H9 (cell line): ENCODE data around the gene LINC01488. TPM values are rescaled to one million over a fixed set of nuclear protein-coding genes. Genes with fewer than 3 reads are reported as not detected.

Experiments used
- DNase-seq: peaks from one replicate; pipeline ENCODE4 v3.0.0-alpha.2; 2017
- H2AFZ ChIP-seq: one replicate; pipeline ENCODE4 v1.6.1; 2013; ENCODE audit warnings: mild to moderate bottlenecking, low read length, control low read depth, moderate library complexity
- H2AK5ac ChIP-seq: 2 replicates; pipeline ENCODE4 v1.6.1; 2013; ENCODE audit warnings: low read length, control low read depth, mixed read lengths; ENCODE audit not compliant: insufficient read length
- H2BK120ac ChIP-seq: one replicate; pipeline ENCODE4 v1.6.1; 2013; ENCODE audit warnings: low read depth, mild to moderate bottlenecking, low read length, control low read depth, inconsistent platforms; ENCODE audit not compliant: poor library complexity, severe bottlenecking
- H2BK12ac ChIP-seq: 2 replicates; pipeline ENCODE4 v1.6.1; 2013; ENCODE audit warnings: low read length, control low read depth, mixed read lengths, low read depth; ENCODE audit not compliant: insufficient read length
- H2BK15ac ChIP-seq: 2 replicates; pipeline ENCODE4 v1.6.1; 2013; ENCODE audit warnings: low read depth, low read length, control low read depth
- H2BK20ac ChIP-seq: one replicate; pipeline ENCODE4 v1.6.1; 2013; ENCODE audit warnings: low read depth, mild to moderate bottlenecking, low read length, control low read depth, inconsistent platforms; ENCODE audit not compliant: poor library complexity, severe bottlenecking
- H2BK5ac ChIP-seq: 2 replicates; pipeline ENCODE4 v1.6.1; 2013; ENCODE audit warnings: low read length, control low read depth, mixed read lengths; ENCODE audit not compliant: insufficient read length
- H3K14ac ChIP-seq: 2 replicates; pipeline ENCODE4 v1.6.1; 2013; ENCODE audit warnings: low read length, control low read depth; ENCODE audit not compliant: insufficient read depth
- H3K18ac ChIP-seq: 2 replicates; pipeline ENCODE4 v1.6.1; 2013; ENCODE audit warnings: low read depth, mild to moderate bottlenecking, mixed read lengths, low read length, control low read depth; ENCODE audit not compliant: insufficient read length
- H3K23ac ChIP-seq: 2 replicates; pipeline ENCODE4 v1.6.1; 2013; ENCODE audit warnings: low read length, control low read depth, mixed read lengths, low read depth; ENCODE audit not compliant: insufficient read length
- H3K23me2 ChIP-seq: 2 replicates; pipeline ENCODE4 v1.6.1; 2013; ENCODE audit warnings: low read depth, mild to moderate bottlenecking, mixed read lengths, low read length, control low read depth; ENCODE audit not compliant: insufficient read length, poor library complexity, severe bottlenecking
- H3K27ac ChIP-seq: 2 replicates; pipeline ENCODE4 v1.5.1; 2013; ENCODE audit warnings: low read length, control low read depth, mixed read lengths, low read depth; ENCODE audit not compliant: insufficient read length
- H3K27me3 ChIP-seq: 2 replicates; pipeline ENCODE4 v1.6.1; 2013; ENCODE audit warnings: low read length, control low read depth, inconsistent platforms; ENCODE audit not compliant: insufficient read depth
- H3K4ac ChIP-seq: 2 replicates; pipeline ENCODE4 v1.6.1; 2013; ENCODE audit warnings: low read depth, mild to moderate bottlenecking, control low read depth, inconsistent platforms, low read length, moderate library complexity
- H3K4me1 ChIP-seq: 2 replicates; pipeline ENCODE4 v1.6.1; 2013; ENCODE audit warnings: low read length, control low read depth, inconsistent platforms; ENCODE audit not compliant: insufficient read depth
- H3K4me2 ChIP-seq: 2 replicates; pipeline ENCODE4 v1.6.1; 2013; ENCODE audit warnings: low read length, control low read depth, mixed read lengths; ENCODE audit not compliant: insufficient read length, insufficient read depth
- H3K56ac ChIP-seq: 2 replicates; pipeline ENCODE4 v1.6.1; 2013; ENCODE audit warnings: low read depth, mild to moderate bottlenecking, mixed read lengths, low read length, control low read depth; ENCODE audit not compliant: insufficient read length
- H3K79me1 ChIP-seq: 2 replicates; pipeline ENCODE4 v1.6.1; 2013; ENCODE audit warnings: low read depth, mild to moderate bottlenecking, moderate library complexity, low read length, control low read depth, inconsistent platforms; ENCODE audit not compliant: insufficient read depth, poor library complexity, severe bottlenecking
- H3K79me2 ChIP-seq: 2 replicates; pipeline ENCODE4 v1.6.1; 2013; ENCODE audit warnings: low read length, control low read depth, inconsistent platforms; ENCODE audit not compliant: insufficient read depth
- H3K9ac ChIP-seq: 2 replicates; pipeline ENCODE4 v1.6.1; 2013; ENCODE audit warnings: low read length, control low read depth, mixed read lengths; ENCODE audit not compliant: insufficient read length; ENCODE audit errors: extremely low read depth
- H3K9me3 ChIP-seq: one replicate; pipeline ENCODE4 v1.6.1; 2013; ENCODE audit warnings: low read depth, low read length, inconsistent platforms; ENCODE audit not compliant: control insufficient read depth
- H3T11ph ChIP-seq: one replicate; pipeline ENCODE4 v1.6.1; 2013; ENCODE audit warnings: mild to moderate bottlenecking, low read length, control low read depth, inconsistent platforms
- H4K20me1 ChIP-seq: one replicate; pipeline ENCODE4 v1.6.1; 2013; ENCODE audit not compliant: control insufficient read depth, insufficient read length, insufficient read depth
- H4K5ac ChIP-seq: 2 replicates; pipeline ENCODE4 v1.6.1; 2013; ENCODE audit warnings: low read depth, mild to moderate bottlenecking, mixed read lengths, low read length, control low read depth; ENCODE audit not compliant: insufficient read length
- H4K8ac ChIP-seq: replicated peaks from 2 replicates; pipeline ENCODE4 v1.6.1; 2013; ENCODE audit warnings: low read length, control low read depth, mixed read lengths, low read depth; ENCODE audit not compliant: insufficient read length
- H4K91ac ChIP-seq: 2 replicates; pipeline ENCODE4 v1.6.1; 2013; ENCODE audit warnings: low read depth, mild to moderate bottlenecking, moderate library complexity, mixed read lengths, low read length, control low read depth; ENCODE audit not compliant: insufficient read length
- H3K27ac Mint-ChIP-seq, 3 experiments: 2 replicates in 2 of 3; 3 replicates in 1 of 3; pipeline ENCODE4 v1.8.0; 2020 to 2021; ENCODE audit warnings: mixed read lengths in 3 of 3, mild to moderate bottlenecking in 1 of 3, moderate library complexity in 1 of 3
- H3K27me3 Mint-ChIP-seq: 2 replicates; pipeline ENCODE4 v1.8.0; 2021; ENCODE audit warnings: low read depth, mild to moderate bottlenecking, moderate library complexity, mixed read lengths
- H3K36me3 Mint-ChIP-seq, 3 experiments: 2 replicates in 2 of 3; 3 replicates in 1 of 3; pipeline ENCODE4 v1.8.0; 2020 to 2021; ENCODE audit warnings: low read depth in 3 of 3, mixed read lengths in 3 of 3; ENCODE audit not compliant: insufficient read depth in 1 of 3
- H3K4me1 Mint-ChIP-seq, 2 experiments: 2 replicates each; pipeline ENCODE4 v1.8.0; 2020; ENCODE audit warnings: mixed read lengths in 2 of 2
- H3K4me3 Mint-ChIP-seq, 2 experiments: 2 replicates in 1 of 2; 3 replicates in 1 of 2; pipeline ENCODE4 v1.8.0; 2020 to 2021; ENCODE audit warnings: mild to moderate bottlenecking in 2 of 2, mixed read lengths in 2 of 2, moderate library complexity in 1 of 2
- H3K9me3 Mint-ChIP-seq, 2 experiments: 2 replicates in 1 of 2; 3 replicates in 1 of 2; pipeline ENCODE4 v1.8.0; 2020; ENCODE audit warnings: mild to moderate bottlenecking in 2 of 2, mixed read lengths in 2 of 2, moderate library complexity in 1 of 2
- CTCF ChIP-seq: fragments of 200-600 bp; sonication (generic); conservative IDR thresholded peaks from 3 replicates; pipeline ENCODE4 v1.8.0; 2021; ENCODE audit warnings: antibody characterized with exemption, mild to moderate bottlenecking
- WGBS: extraction: QIAGEN DNeasy Blood & Tissue Kit; methylation state at CpG from one replicate; pipeline ENCODE4 v1.1.7; 2013; ENCODE audit warnings: missing lambda C conversion rate, low lambda C conversion rate, mixed read lengths; ENCODE audit not compliant: insufficient read length; ENCODE audit errors: extremely low coverage; 5-methylcytosine and 5-hydroxymethylcytosine counted together
- total RNA-seq: library from RNA; stranded (reverse); gene quantifications from 2 replicates; pipeline ENCODE4 v1.2.1, GENCODE V29; 2021

Gene LINC01488
- total RNA-seq, 1 experiment from 2014 or later = not detected

- WGBS = no CpG with 5 or more reads among the region's 15 CpGs
- peaks cover 13% of the 10 kb centered on the region for H3K27me3 Mint-ChIP-seq
- Histone ChIP-seq H4K91ac (no peak overlapping the region), H4K20me1 (no peaks in the 10 kb centered on the region), H3K4me2 (no peak overlapping the region), H3K23me2 (no peaks in the 10 kb centered on the region), H2AK5ac (no peak overlapping the region), H2BK20ac (no peak overlapping the region), H4K5ac (no peak overlapping the region), H3K27me3 (no peaks in the 10 kb centered on the region), H3K14ac (no peak overlapping the region), H2BK5ac (no peak overlapping the region), H3K27ac (no peak overlapping the region), H3K9ac (no peak overlapping the region), H3K79me2 (no peaks in the 10 kb centered on the region), H3K56ac (no peak overlapping the region), H3K4ac (no peak overlapping the region), H3K4me1 (peaks cover 11% of the 10 kb centered on the region; the same call in 1 of the 2 replicates), H2BK15ac (no peak overlapping the region), H3K18ac (no peak overlapping the region), H3K23ac (no peak overlapping the region), H3T11ph (no peak overlapping the region), H3K79me1 (no peaks in the 10 kb centered on the region), H3K9me3 (no peaks in the 10 kb centered on the region), H2BK120ac (no peak overlapping the region), H2BK12ac (no peak overlapping the region), H2AFZ (no peak overlapping the region), H4K8ac (no peak overlapping the region)
- H3K4me3 Mint-ChIP-seq = peak overlapping the region in 1 of 2 experiments; percentile 9; a peak in 1 of 5 replicates
- peak; percentile 23 for DNase-seq
- peaks cover 49 to 50% of the 10 kb centered on the region in 2 experiments for H3K4me1 Mint-ChIP-seq
- peaks cover 1 to 2% of the 10 kb centered on the region in 2 experiments; a peak in 3 of 5 replicates for H3K9me3 Mint-ChIP-seq
- H3K27ac Mint-ChIP-seq = no peak overlapping the region
- H3K36me3 Mint-ChIP-seq = peaks cover 0 to 3% (median 0%) of the 10 kb centered on the region in 3 experiments; a peak in 2 of 7 replicates
- no peak for TF ChIP-seq CTCF
Observed at GRCh38 chr11:69524291-69524882, 42.9 kb downstream of the LINC01488 start.
